Activated T-cell treated with anti-CD3 and anti-CD28 coated beads for 1 hour (primary cell): ENCODE results near the gene ASCC1.
"Not testable (repeated sequence)": the region's sequence is repeated elsewhere in the genome, so short reads cannot be mapped to it uniquely, and the experiment has no call there.

Experiments
- DNase-seq: peaks from one replicate; pipeline ENCODE4 v3.0.0-alpha.2; 2020; ENCODE audit warnings: low read depth

The ASCC1 gene

GRCh38 chr10:72248468-72249151, 32.5 kb upstream of the ASCC1 start:
- DNase-seq, result peak; percentile 54

GRCh38 chr10:72245949-72246525, 30.0 kb upstream of the ASCC1 start:
- DNase-seq, result no peak

GRCh38 chr10:72244573-72245038, 28.5 kb upstream of the ASCC1 start:
- no peak for DNase-seq

GRCh38 chr10:72243822-72244437, 27.9 kb upstream of the ASCC1 start:
- DNase-seq, result no peak

GRCh38 chr10:72242675-72243074, 26.6 kb upstream of the ASCC1 start:
- no peak for DNase-seq

GRCh38 chr10:72241691-72242252, 25.7 kb upstream of the ASCC1 start:
- DNase-seq, result no peak

- DNase-seq, result no peak
Measured at GRCh38 chr10:72240371-72240770, 24.3 kb upstream of the ASCC1 start.

- DNase-seq, result no peak
Measured at GRCh38 chr10:72239409-72239808, 23.3 kb upstream of the ASCC1 start.

GRCh38 chr10:72238392-72239175, 22.5 kb upstream of the ASCC1 start:
- DNase-seq, result no peak

- no peak for DNase-seq
Measured at GRCh38 chr10:72235544-72236279, 19.6 kb upstream of the ASCC1 start.

- no peak for DNase-seq
Measured at GRCh38 chr10:72234560-72235095, 18.6 kb upstream of the ASCC1 start.

GRCh38 chr10:72233621-72234020, 17.5 kb upstream of the ASCC1 start:
- no peak for DNase-seq

GRCh38 chr10:72229261-72230251, 13.5 kb upstream of the ASCC1 start:
- no peak for DNase-seq

- DNase-seq, result no peak
Measured at GRCh38 chr10:72228318-72228751, 12.3 kb upstream of the ASCC1 start.

- DNase-seq, result no peak
Measured at GRCh38 chr10:72227826-72228225, 11.8 kb upstream of the ASCC1 start.

GRCh38 chr10:72226418-72227027, 10.4 kb upstream of the ASCC1 start:
- DNase-seq, result no peak

GRCh38 chr10:72224191-72224590, 8.1 kb upstream of the ASCC1 start:
- DNase-seq, result not testable (repeated sequence)

- DNase-seq, result no peak
Measured at GRCh38 chr10:72223743-72224101, 7.6 kb upstream of the ASCC1 start.

- no peak for DNase-seq
Measured at GRCh38 chr10:72221278-72221677, 5.2 kb upstream of the ASCC1 start.

- DNase-seq, result no peak
Measured at GRCh38 chr10:72220637-72221036, 4.6 kb upstream of the ASCC1 start.
